ENCODE data around the gene TENM4. TPM values are rescaled to one million over a fixed set of nuclear protein-coding genes. Genes with fewer than 3 reads are reported as not detected.

The TENM4 gene
- polyA plus RNA-seq, 1 of the 3 experiments (the other 2 are of a cell fraction) = 16.7 TPM

GRCh38 chr11:79237703-79238102 is 203.1 kb downstream of the TENM4 start:
- H3K4me2 ChIP-seq = peak overlapping the region; percentile 63
- no peaks in the 10 kb centered on the region for H3K9me3 ChIP-seq
- no peak for DNase-seq
- no peaks in the 10 kb centered on the region for H3K79me2 ChIP-seq (ENCODE audit: insufficient read depth)
- H3K27ac ChIP-seq (ENCODE audit: low read depth in 2 of 2, low read length in 1 of 2) = peak overlapping the region; percentile 6 to 81; a peak in 3 of 4 replicates
- no peaks in the 10 kb centered on the region for H3K36me3 ChIP-seq (replicated peaks in 1 of 2; ENCODE audit: control insufficient read depth in 1 of 2, insufficient read depth in 2 of 2, low read length in 1 of 2)
- H2AFZ ChIP-seq (ENCODE audit: low read depth) = no peak overlapping the region
- H3K9ac ChIP-seq = peak overlapping the region; percentile 23; the same call in 1 of the 2 replicates
- no peaks in the 10 kb centered on the region for H3K9me2 ChIP-seq
- H4K20me1 ChIP-seq (ENCODE audit: insufficient read depth) = no peaks in the 10 kb centered on the region
- no peaks in the 10 kb centered on the region for H3K27me3 ChIP-seq (ENCODE audit: insufficient read depth)
- WGBS (ENCODE audit: low lambda C conversion rate) = 19% methylated on average over 6 of the region's 6 CpGs
- TF ChIP-seq GATA2 (CRISPR knock-in tag; IDR thresholded peaks at IDR 0.05) (no peak), RFX5 (IDR thresholded peaks at IDR 0.05; ENCODE audit: low read length) (no peak), GABPA (IDR thresholded peaks at IDR 0.05; ENCODE audit: low read depth) (no peak), TCF12 (IDR thresholded peaks at IDR 0.05) (peak; percentile 70), FOSL2 (IDR thresholded peaks at IDR 0.05; ENCODE audit: borderline replicate concordance, low read depth) (peak; percentile 48; the same call in 1 of the 2 replicates), USF1 (IDR thresholded peaks at IDR 0.05; ENCODE audit: borderline replicate concordance, low read depth) (no peak), NFIC (IDR thresholded peaks at IDR 0.05; ENCODE audit: borderline replicate concordance) (peak; percentile 36; the same call in 1 of the 2 replicates), RXRA (IDR thresholded peaks at IDR 0.05; ENCODE audit: borderline replicate concordance, low read depth) (no peak), EP300 (IDR thresholded peaks at IDR 0.05; ENCODE audit: borderline replicate concordance in 1 of 2, low read depth in 1 of 2, low read length in 1 of 2) (peak in 1 of 2 experiments; percentile 41; a peak in 1 of 4 replicates), RAD21 (IDR thresholded peaks at IDR 0.05; ENCODE audit: low read length) (no peak), FOXM1 (IDR thresholded peaks at IDR 0.05; ENCODE audit: low read depth) (no peak), MXI1 (IDR thresholded peaks at IDR 0.05; ENCODE audit: low read depth, low read length) (no peak), TAF1 (IDR thresholded peaks at IDR 0.05; ENCODE audit: borderline replicate concordance, low read depth, low read length) (no peak), TEAD4 (IDR thresholded peaks at IDR 0.05; ENCODE audit: borderline replicate concordance, insufficient read depth) (no peak), ELF1 (IDR thresholded peaks at IDR 0.05) (0 out of 2 replicates have a peak, but pooled peaks have one; percentile 19), JUND (IDR thresholded peaks at IDR 0.05) (peak; percentile 15; the same call in 1 of the 2 replicates)
- TF ChIP-seq, protein P1, sequence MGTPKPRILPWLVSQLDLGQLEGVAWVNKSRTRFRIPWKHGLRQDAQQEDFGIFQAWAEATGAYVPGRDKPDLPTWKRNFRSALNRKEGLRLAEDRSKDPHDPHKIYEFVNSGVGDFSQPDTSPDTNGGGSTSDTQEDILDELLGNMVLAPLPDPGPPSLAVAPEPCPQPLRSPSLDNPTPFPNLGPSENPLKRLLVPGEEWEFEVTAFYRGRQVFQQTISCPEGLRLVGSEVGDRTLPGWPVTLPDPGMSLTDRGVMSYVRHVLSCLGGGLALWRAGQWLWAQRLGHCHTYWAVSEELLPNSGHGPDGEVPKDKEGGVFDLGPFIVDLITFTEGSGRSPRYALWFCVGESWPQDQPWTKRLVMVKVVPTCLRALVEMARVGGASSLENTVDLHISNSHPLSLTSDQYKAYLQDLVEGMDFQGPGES (IDR thresholded peaks at IDR 0.05; ENCODE audit: low read depth, low read length) = no peak
- TF ChIP-seq, protein P2, sequence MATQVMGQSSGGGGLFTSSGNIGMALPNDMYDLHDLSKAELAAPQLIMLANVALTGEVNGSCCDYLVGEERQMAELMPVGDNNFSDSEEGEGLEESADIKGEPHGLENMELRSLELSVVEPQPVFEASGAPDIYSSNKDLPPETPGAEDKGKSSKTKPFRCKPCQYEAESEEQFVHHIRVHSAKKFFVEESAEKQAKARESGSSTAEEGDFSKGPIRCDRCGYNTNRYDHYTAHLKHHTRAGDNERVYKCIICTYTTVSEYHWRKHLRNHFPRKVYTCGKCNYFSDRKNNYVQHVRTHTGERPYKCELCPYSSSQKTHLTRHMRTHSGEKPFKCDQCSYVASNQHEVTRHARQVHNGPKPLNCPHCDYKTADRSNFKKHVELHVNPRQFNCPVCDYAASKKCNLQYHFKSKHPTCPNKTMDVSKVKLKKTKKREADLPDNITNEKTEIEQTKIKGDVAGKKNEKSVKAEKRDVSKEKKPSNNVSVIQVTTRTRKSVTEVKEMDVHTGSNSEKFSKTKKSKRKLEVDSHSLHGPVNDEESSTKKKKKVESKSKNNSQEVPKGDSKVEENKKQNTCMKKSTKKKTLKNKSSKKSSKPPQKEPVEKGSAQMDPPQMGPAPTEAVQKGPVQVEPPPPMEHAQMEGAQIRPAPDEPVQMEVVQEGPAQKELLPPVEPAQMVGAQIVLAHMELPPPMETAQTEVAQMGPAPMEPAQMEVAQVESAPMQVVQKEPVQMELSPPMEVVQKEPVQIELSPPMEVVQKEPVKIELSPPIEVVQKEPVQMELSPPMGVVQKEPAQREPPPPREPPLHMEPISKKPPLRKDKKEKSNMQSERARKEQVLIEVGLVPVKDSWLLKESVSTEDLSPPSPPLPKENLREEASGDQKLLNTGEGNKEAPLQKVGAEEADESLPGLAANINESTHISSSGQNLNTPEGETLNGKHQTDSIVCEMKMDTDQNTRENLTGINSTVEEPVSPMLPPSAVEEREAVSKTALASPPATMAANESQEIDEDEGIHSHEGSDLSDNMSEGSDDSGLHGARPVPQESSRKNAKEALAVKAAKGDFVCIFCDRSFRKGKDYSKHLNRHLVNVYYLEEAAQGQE (IDR thresholded peaks at IDR 0.05; ENCODE audit: low read depth, low read length) = no peak
- TF ChIP-seq, protein P3, sequence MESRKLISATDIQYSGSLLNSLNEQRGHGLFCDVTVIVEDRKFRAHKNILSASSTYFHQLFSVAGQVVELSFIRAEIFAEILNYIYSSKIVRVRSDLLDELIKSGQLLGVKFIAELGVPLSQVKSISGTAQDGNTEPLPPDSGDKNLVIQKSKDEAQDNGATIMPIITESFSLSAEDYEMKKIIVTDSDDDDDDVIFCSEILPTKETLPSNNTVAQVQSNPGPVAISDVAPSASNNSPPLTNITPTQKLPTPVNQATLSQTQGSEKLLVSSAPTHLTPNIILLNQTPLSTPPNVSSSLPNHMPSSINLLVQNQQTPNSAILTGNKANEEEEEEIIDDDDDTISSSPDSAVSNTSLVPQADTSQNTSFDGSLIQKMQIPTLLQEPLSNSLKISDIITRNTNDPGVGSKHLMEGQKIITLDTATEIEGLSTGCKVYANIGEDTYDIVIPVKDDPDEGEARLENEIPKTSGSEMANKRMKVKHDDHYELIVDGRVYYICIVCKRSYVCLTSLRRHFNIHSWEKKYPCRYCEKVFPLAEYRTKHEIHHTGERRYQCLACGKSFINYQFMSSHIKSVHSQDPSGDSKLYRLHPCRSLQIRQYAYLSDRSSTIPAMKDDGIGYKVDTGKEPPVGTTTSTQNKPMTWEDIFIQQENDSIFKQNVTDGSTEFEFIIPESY (IDR thresholded peaks at IDR 0.05; ENCODE audit: borderline replicate concordance, low read depth) = no peak
- TF ChIP-seq, protein P4, sequence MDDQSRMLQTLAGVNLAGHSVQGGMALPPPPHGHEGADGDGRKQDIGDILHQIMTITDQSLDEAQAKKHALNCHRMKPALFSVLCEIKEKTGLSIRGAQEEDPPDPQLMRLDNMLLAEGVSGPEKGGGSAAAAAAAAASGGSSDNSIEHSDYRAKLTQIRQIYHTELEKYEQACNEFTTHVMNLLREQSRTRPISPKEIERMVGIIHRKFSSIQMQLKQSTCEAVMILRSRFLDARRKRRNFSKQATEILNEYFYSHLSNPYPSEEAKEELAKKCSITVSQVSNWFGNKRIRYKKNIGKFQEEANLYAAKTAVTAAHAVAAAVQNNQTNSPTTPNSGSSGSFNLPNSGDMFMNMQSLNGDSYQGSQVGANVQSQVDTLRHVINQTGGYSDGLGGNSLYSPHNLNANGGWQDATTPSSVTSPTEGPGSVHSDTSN (IDR thresholded peaks at IDR 0.05) = no peak
- ChIA-PET CTCF (no interaction called here), POLR2A (no interaction called here)
- H3K4me3 ChIP-seq (ENCODE audit: low read depth in 2 of 2, low read length in 1 of 2) = no peak overlapping the region
- peaks cover 16% of the 10 kb centered on the region in 2 experiments; a peak in 2 of 4 replicates for H3K4me1 ChIP-seq (ENCODE audit: control insufficient read depth in 1 of 2, insufficient read depth in 2 of 2, low read depth in 1 of 2, low read length in 1 of 2)
- peaks cover 7% of the 10 kb centered on the region for H3F3A ChIP-seq (replicated peaks; ENCODE audit: insufficient read depth)

All from SK-N-SH (cell line).